HepG2 (cell line): Measurements from ENCODE around the gene PDZD7. TPM values are rescaled to one million over a fixed set of nuclear protein-coding genes. Genes with fewer than 3 reads are reported as not detected.

Source experiments
- CREB3 ChIP-seq: sonication (generic); formaldehyde crosslinking; IDR thresholded peaks from 2 replicates; pipeline ENCODE4 v1.5.0; 2020; ENCODE audit warnings: missing genetic modification reagents
- FOXP1 ChIP-seq, 2 experiments: fragments of 450-650 bp in 1 of 2; IDR thresholded peaks; 2 replicates each; pipeline ENCODE4 v1.6.1; 2017 to 2018; ENCODE audit warnings: antibody characterized with exemption in 1 of 2
- HNF4G ChIP-seq, 2 experiments: sonication (generic) in 1 of 2; formaldehyde crosslinking in 1 of 2; IDR thresholded peaks; 2 replicates each; pipeline versions ENCODE4 v1.4.0 to v1.6.1; 2011 to 2020; ENCODE audit warnings: borderline replicate concordance in 2 of 2, low read depth in 2 of 2, mild to moderate bottlenecking in 2 of 2, low read length in 1 of 2, missing genetic modification reagents in 1 of 2, moderate library complexity in 1 of 2
- HNRNPLL ChIP-seq: fragments of 200-400 bp; formaldehyde crosslinking; IDR thresholded peaks from 2 replicates; pipeline ENCODE4 v1.6.1; 2017; ENCODE audit warnings: mild to moderate bottlenecking, low read depth, low read length; ENCODE audit not compliant: poor library complexity, severe bottlenecking
- KIAA2018 ChIP-seq: sonication (generic); formaldehyde crosslinking; IDR thresholded peaks from 2 replicates; pipeline ENCODE4 v1.5.0; 2020; ENCODE audit warnings: mild to moderate bottlenecking, missing genetic modification reagents, borderline replicate concordance
- KLF12 ChIP-seq: sonication (generic); formaldehyde crosslinking; IDR thresholded peaks from 2 replicates; pipeline ENCODE4 v1.4.0; 2020; ENCODE audit warnings: missing genetic modification reagents, borderline replicate concordance
- KLF9 ChIP-seq: IDR thresholded peaks from 2 replicates; pipeline ENCODE4 v1.6.1; 2016; ENCODE audit warnings: low read depth
- MEIS2 ChIP-seq: sonication (generic); formaldehyde crosslinking; IDR thresholded peaks from 2 replicates; pipeline ENCODE4 v1.9.0; 2021; ENCODE audit warnings: mild to moderate bottlenecking, missing genetic modification reagents
- NR1H2 ChIP-seq: sonication (generic); formaldehyde crosslinking; IDR thresholded peaks from 2 replicates; pipeline ENCODE4 v1.8.1; 2022; ENCODE audit warnings: low read depth, missing genetic modification reagents, borderline replicate concordance
- RFX3 ChIP-seq: IDR thresholded peaks from 2 replicates; pipeline ENCODE4 v1.6.1; 2016; ENCODE audit warnings: missing biosample characterization, missing genetic modification reagents
- SAP130 ChIP-seq: IDR thresholded peaks from 2 replicates; pipeline ENCODE4 v1.6.1; 2016; ENCODE audit warnings: low read depth
- SIN3A ChIP-seq: IDR thresholded peaks from 2 replicates; pipeline ENCODE4 v1.6.1; 2011; ENCODE audit warnings: low read depth, mild to moderate bottlenecking, control low read depth, low read length, borderline replicate concordance
- SMAD9 ChIP-seq: sonication (generic); formaldehyde crosslinking; IDR thresholded peaks from 2 replicates; pipeline ENCODE4 v1.5.1; 2020; ENCODE audit warnings: mild to moderate bottlenecking, missing genetic modification reagents
- ZIK1 ChIP-seq: sonication (generic); formaldehyde crosslinking; IDR thresholded peaks from 2 replicates; pipeline ENCODE4 v1.5.0; 2020; ENCODE audit warnings: mild to moderate bottlenecking, low read depth, missing genetic modification reagents, borderline replicate concordance
- ZNF230 ChIP-seq: sonication (generic); formaldehyde crosslinking; IDR thresholded peaks from 2 replicates; pipeline ENCODE4 v1.4.0; 2020; ENCODE audit warnings: mild to moderate bottlenecking, missing genetic modification reagents
- ZNF274 ChIP-seq: sonication (generic); formaldehyde crosslinking; IDR thresholded peaks from 2 replicates; pipeline ENCODE4 v1.5.1; 2020; ENCODE audit warnings: mild to moderate bottlenecking, missing genetic modification reagents
- ZNF317 ChIP-seq: sonication (generic); formaldehyde crosslinking; IDR thresholded peaks from 2 replicates; pipeline ENCODE4 v1.5.0; 2020; ENCODE audit warnings: mild to moderate bottlenecking, missing genetic modification reagents
- ZNF552 ChIP-seq: sonication (generic); formaldehyde crosslinking; IDR thresholded peaks from 2 replicates; pipeline ENCODE4 v1.9.0; 2022; ENCODE audit warnings: missing genetic modification reagents, mild to moderate bottlenecking, borderline replicate concordance
- ZNF556 ChIP-seq: sonication (generic); formaldehyde crosslinking; IDR thresholded peaks from 2 replicates; pipeline ENCODE4 v1.4.0; 2020; ENCODE audit warnings: mild to moderate bottlenecking, missing genetic modification reagents, borderline replicate concordance
- polyA plus RNA-seq, 8 experiments: library from polyadenylated mRNA; depleted of rRNA in 3 of 8; stranded (reverse) in 7 of 8; unstranded in 1 of 8; fragments of >200 nt; fragmentation: Illumina TruSeq in 4 of 8; extraction: Trizol in 4 of 8; gene quantifications; 2 replicates each; pipeline versions ENCODE4 v1.2.1 to v1.2.3, GENCODE V29; 2011 to 2016; ENCODE audit warnings: low read depth in 4 of 8, missing spikeins in 1 of 8, mixed read lengths in 1 of 8; ENCODE audit not compliant: insufficient read depth in 1 of 8
- total RNA-seq, 5 experiments: library from RNA; depleted of rRNA; stranded (reverse); fragments of >200 nt; fragmentation: Illumina TruSeq; extraction: Trizol; gene quantifications; 2 replicates each; pipeline ENCODE4 v1.2.3, GENCODE V29; 2016; ENCODE audit warnings: low read depth in 1 of 5

PDZD7 gene
- total and polyA plus RNA-seq, 2 of the 13 experiments (the other 11 are each of a cell fraction or from before 2014, with no cell fraction given), result 0.58 to 0.73 TPM

GRCh38 chr10:101031796-101032636, 1.1 kb upstream of the PDZD7 start (continued):
- TF ChIP-seq KIAA2018 (CRISPR knock-in tag), result no peak
- peak; percentile 42; the same call in 1 of the 2 replicates for TF ChIP-seq HNF4G (IDR thresholded peaks at IDR 0.05; ENCODE audit: borderline replicate concordance, low read depth, low read length)
- TF ChIP-seq HNF4G (CRISPR knock-in tag; IDR thresholded peaks at IDR 0.05; ENCODE audit: borderline replicate concordance, low read depth), result no peak
- 0 out of 2 replicates have a peak, but pooled peaks have one; percentile 10 for TF ChIP-seq ZNF556 (CRISPR knock-in tag)
- TF ChIP-seq ZIK1, result no peak
- TF ChIP-seq SAP130, result peak; percentile 61; the same call in 1 of the 2 replicates
- 0 out of 2 replicates have a peak, but pooled peaks have one; percentile 36 for TF ChIP-seq CREB3 (CRISPR knock-in tag)
- TF ChIP-seq NR1H2 (CRISPR knock-in tag), result no peak
- 0 out of 2 replicates have a peak, but pooled peaks have one; percentile 36 for TF ChIP-seq ZNF230 (CRISPR knock-in tag)
- no peak for TF ChIP-seq FOXP1 (IDR thresholded peaks at IDR 0.05)
- 0 out of 2 replicates have a peak, but pooled peaks have one; percentile 8 for TF ChIP-seq FOXP1 (CRISPR knock-in tag; IDR thresholded peaks at IDR 0.05)
- TF ChIP-seq KLF12 (CRISPR knock-in tag), result 0 out of 2 replicates have a peak, but pooled peaks have one; percentile 42
- 0 out of 2 replicates have a peak, but pooled peaks have one; percentile 69 for TF ChIP-seq KLF9 (CRISPR knock-in tag)
- TF ChIP-seq ZNF317 (CRISPR knock-in tag), result no peak
- TF ChIP-seq RFX3 (CRISPR knock-in tag), result peak; percentile 54; the same call in 1 of the 2 replicates
- TF ChIP-seq ZNF552 (CRISPR knock-in tag), result 0 out of 2 replicates have a peak, but pooled peaks have one; percentile 35
- 0 out of 2 replicates have a peak, but pooled peaks have one; percentile 14 for TF ChIP-seq SMAD9 (CRISPR knock-in tag)
- no peak for TF ChIP-seq MEIS2 (CRISPR knock-in tag)
- peak; percentile 50; the same call in 1 of the 2 replicates for TF ChIP-seq SIN3A
- peak; percentile 67 for TF ChIP-seq HNRNPLL
- 0 out of 2 replicates have a peak, but pooled peaks have one; percentile 57 for TF ChIP-seq ZNF274 (CRISPR knock-in tag)
